Measurements from ENCODE around the gene PIPOX.

Gene PIPOX

GRCh38 chr17:29042679-29043538 is at the start of gene PIPOX:
Gene PIPOX, plus strand, starts transcription at chr17:29043141. Its CDS starts 85 bp downstream, at chr17:29043226.
- DNase-seq (ENCODE audit: extremely low read depth in 1 of 2, low read depth in 1 of 2): no peak

- DNase-seq (ENCODE audit: extremely low read depth in 1 of 2, low read depth in 1 of 2): no peak
Observed at GRCh38 chr17:28993645-28994426, 49.1 kb upstream of the PIPOX start.

GRCh38 chr17:28996554-28997096 is 46.3 kb upstream of the PIPOX start:
- no peak for DNase-seq (ENCODE audit: extremely low read depth in 1 of 2, low read depth in 1 of 2)

GRCh38 chr17:28997806-28998205 is 45.1 kb upstream of the PIPOX start:
- no peak for DNase-seq (ENCODE audit: extremely low read depth in 1 of 2, low read depth in 1 of 2)

GRCh38 chr17:28999206-28999605 is 43.7 kb upstream of the PIPOX start:
- no peak for DNase-seq (ENCODE audit: extremely low read depth in 1 of 2, low read depth in 1 of 2)

- no peak for DNase-seq (ENCODE audit: extremely low read depth in 1 of 2, low read depth in 1 of 2)
Observed at GRCh38 chr17:29000973-29001372, 42.0 kb upstream of the PIPOX start.

GRCh38 chr17:29002811-29003210 is 40.1 kb upstream of the PIPOX start:
- DNase-seq (ENCODE audit: extremely low read depth in 1 of 2, low read depth in 1 of 2): no peak

- DNase-seq (ENCODE audit: extremely low read depth in 1 of 2, low read depth in 1 of 2): no peak
Observed at GRCh38 chr17:29003289-29003688, 39.7 kb upstream of the PIPOX start.

GRCh38 chr17:29004081-29004692 is 38.8 kb upstream of the PIPOX start:
- no peak for DNase-seq (ENCODE audit: extremely low read depth in 1 of 2, low read depth in 1 of 2)

- peak in 1 of 2 donors; percentile 49 for DNase-seq (ENCODE audit: extremely low read depth in 1 of 2, low read depth in 1 of 2)
Observed at GRCh38 chr17:29005936-29006511, 36.9 kb upstream of the PIPOX start, which contains the start of gene SEZ6. Gene SEZ6, minus strand, starts transcription at chr17:29006033. Its CDS starts 164 bp downstream, at chr17:29005869.

GRCh38 chr17:29007456-29007855 is 35.5 kb upstream of the PIPOX start:
- DNase-seq (ENCODE audit: extremely low read depth in 1 of 2, low read depth in 1 of 2): no peak

GRCh38 chr17:29007860-29008455 is 35.0 kb upstream of the PIPOX start:
- no peak for DNase-seq (ENCODE audit: extremely low read depth in 1 of 2, low read depth in 1 of 2)

- DNase-seq (ENCODE audit: extremely low read depth in 1 of 2, low read depth in 1 of 2): no peak
Observed at GRCh38 chr17:29008591-29008990, 34.4 kb upstream of the PIPOX start.

- no peak for DNase-seq (ENCODE audit: extremely low read depth in 1 of 2, low read depth in 1 of 2)
Observed at GRCh38 chr17:29010129-29010528, 32.8 kb upstream of the PIPOX start.

GRCh38 chr17:29010586-29010985 is 32.4 kb upstream of the PIPOX start:
- DNase-seq (ENCODE audit: extremely low read depth in 1 of 2, low read depth in 1 of 2): no peak

- no peak for DNase-seq (ENCODE audit: extremely low read depth in 1 of 2, low read depth in 1 of 2)
Observed at GRCh38 chr17:29012535-29012934, 30.4 kb upstream of the PIPOX start.

GRCh38 chr17:29014716-29015115 is 28.2 kb upstream of the PIPOX start:
- no peak for DNase-seq (ENCODE audit: extremely low read depth in 1 of 2, low read depth in 1 of 2)

GRCh38 chr17:29016345-29017210 is 26.4 kb upstream of the PIPOX start:
- no peak for DNase-seq (ENCODE audit: extremely low read depth in 1 of 2, low read depth in 1 of 2)

GRCh38 chr17:29018788-29019474 is 24.0 kb upstream of the PIPOX start:
- no peak for DNase-seq (ENCODE audit: extremely low read depth in 1 of 2, low read depth in 1 of 2)

All from activated CD8-positive, alpha-beta memory T cell treated with anti-CD3 and anti-CD28 coated beads for 1 hour (primary cell).